NCI-H524 (cell line): ENCODE data around the gene PCMTD2.
"Not testable (repeated sequence)": the region's sequence is repeated elsewhere in the genome, so short reads cannot be mapped to it uniquely, and the experiment has no call there.

Experiments used
- DNase-seq, 2 experiments: peaks; one replicate each; lab custom pipeline; 2025; lab: John Stamatoyannopoulos, UW

PCMTD2 gene

GRCh38 chr20:64224351-64225170, 31.0 kb upstream of the PCMTD2 start:
- DNase-seq = no peak

- no peak for DNase-seq
These were observed 30.4 kb upstream of the PCMTD2 start for GRCh38 chr20:64225171-64225595.

GRCh38 chr20:64225828-64226598, 29.5 kb upstream of the PCMTD2 start:
- DNase-seq = no peak

- no peak for DNase-seq
These were observed 28.6 kb upstream of the PCMTD2 start for GRCh38 chr20:64226686-64227580.

- DNase-seq = no peak
These were observed 27.4 kb upstream of the PCMTD2 start for GRCh38 chr20:64228086-64228653.

GRCh38 chr20:64228751-64229506, 26.6 kb upstream of the PCMTD2 start:
- no peak for DNase-seq

- no peak for DNase-seq
These were observed 26.0 kb upstream of the PCMTD2 start for GRCh38 chr20:64229507-64230061.

- DNase-seq = no peak
These were observed 24.9 kb upstream of the PCMTD2 start for GRCh38 chr20:64230461-64231145.

GRCh38 chr20:64231621-64232550, 23.7 kb upstream of the PCMTD2 start:
- DNase-seq = no peak

- DNase-seq = no peak
These were observed 22.8 kb upstream of the PCMTD2 start for GRCh38 chr20:64232794-64233193.

GRCh38 chr20:64233725-64234124, 21.8 kb upstream of the PCMTD2 start:
- DNase-seq = no peak

- no peak for DNase-seq
These were observed 21.2 kb upstream of the PCMTD2 start for GRCh38 chr20:64234291-64234791.

GRCh38 chr20:64234921-64235565, 20.5 kb upstream of the PCMTD2 start:
- DNase-seq = not testable (repeated sequence)

GRCh38 chr20:64236137-64237088, 19.1 kb upstream of the PCMTD2 start:
- DNase-seq = no peak

- no peak for DNase-seq
These were observed 18.2 kb upstream of the PCMTD2 start for GRCh38 chr20:64237316-64237715.

GRCh38 chr20:64238115-64238825, 17.3 kb upstream of the PCMTD2 start:
- no peak for DNase-seq
